Hepatocyte (in vitro differentiated cells): ENCODE data around the gene SMPDL3B. TPM values are rescaled to one million over a fixed set of nuclear protein-coding genes. Genes with fewer than 3 reads are reported as not detected.

ENCODE experiments used
- DNase-seq: peaks from one replicate; pipeline ENCODE4 v3.0.0-alpha.2; 2016; ENCODE audit warnings: low spot score
- H2AFZ ChIP-seq: fragments of 200-600 bp; sonication (generic); 2 replicates; pipeline ENCODE4 v1.6.0; 2016; ENCODE audit warnings: antibody characterized with exemption, mild to moderate bottlenecking
- H3K27ac ChIP-seq: fragments of 200-600 bp; sonication (generic); 2 replicates; pipeline ENCODE4 v1.5.1; 2016; ENCODE audit warnings: mild to moderate bottlenecking
- H3K27me3 ChIP-seq: fragments of 200-600 bp; sonication (generic); 2 replicates; pipeline ENCODE4 v1.6.1; 2016
- H3K36me3 ChIP-seq: fragments of 200-600 bp; sonication (generic); replicated peaks from 2 replicates; pipeline ENCODE4 v1.5.1; 2016; ENCODE audit warnings: low read depth; ENCODE audit not compliant: insufficient read depth
- H3K4me1 ChIP-seq: fragments of 200-600 bp; sonication (generic); 2 replicates; pipeline ENCODE4 v1.5.1; 2016; ENCODE audit warnings: mild to moderate bottlenecking, moderate library complexity; ENCODE audit not compliant: insufficient read depth
- H3K4me2 ChIP-seq: fragments of 200-600 bp; sonication (generic); 2 replicates; pipeline ENCODE4 v1.6.0; 2016
- H3K4me3 ChIP-seq: fragments of 200-600 bp; sonication (generic); 2 replicates; pipeline ENCODE4 v1.5.1; 2016; ENCODE audit warnings: mild to moderate bottlenecking
- H3K79me2 ChIP-seq: fragments of 200-600 bp; sonication (generic); 2 replicates; pipeline ENCODE4 v1.6.0; 2017; ENCODE audit warnings: mild to moderate bottlenecking
- H3K9me2 ChIP-seq: fragments of 200-600 bp; sonication (generic); replicated peaks from 2 replicates; pipeline ENCODE4 v1.6.0; 2017; ENCODE audit warnings: mild to moderate bottlenecking; ENCODE audit not compliant: insufficient read depth
- H3K9me3 ChIP-seq: fragments of 200-600 bp; sonication (generic); 2 replicates; pipeline ENCODE4 v1.5.1; 2016; ENCODE audit warnings: low read depth, mild to moderate bottlenecking
- H4K20me1 ChIP-seq: fragments of 200-600 bp; sonication (generic); 2 replicates; pipeline ENCODE4 v1.6.0; 2016; ENCODE audit warnings: mild to moderate bottlenecking; ENCODE audit not compliant: insufficient read depth, poor library complexity, severe bottlenecking
- CTCF ChIP-seq: fragments of 200-600 bp; sonication (generic); IDR thresholded peaks from 2 replicates; pipeline ENCODE4 v1.5.1; 2016; ENCODE audit warnings: antibody characterized with exemption, mild to moderate bottlenecking; ENCODE audit not compliant: poor library complexity
- EZH2 ChIP-seq: fragments of 200-600 bp; sonication (generic); IDR thresholded peaks from 2 replicates; pipeline ENCODE4 v1.6.1; 2016; ENCODE audit warnings: antibody characterized with exemption, mild to moderate bottlenecking, borderline replicate concordance
- EZH2phosphoT487 ChIP-seq: fragments of 200-600 bp; sonication (generic); IDR thresholded peaks from one replicate; pipeline ENCODE4 v1.6.1; 2018; ENCODE audit warnings: antibody characterized with exemption, mild to moderate bottlenecking, low read depth, moderate library complexity; ENCODE audit not compliant: unreplicated experiment, severe bottlenecking
- WGBS: methylation state at CpG from one replicate; pipeline ENCODE4 v1.1.6; 2016; ENCODE audit warnings: low lambda C conversion rate; ENCODE audit errors: missing lambda C conversion rate; 5-methylcytosine and 5-hydroxymethylcytosine counted together
- polyA plus RNA-seq: library from polyadenylated mRNA; unstranded; fragments of >200 nt; fragmentation: Nextera tagmentation; extraction: Ambion mirVana; gene quantifications from 2 replicates; pipeline ENCODE4 v1.2.1, GENCODE V29; 2016
- total RNA-seq: library from RNA; depleted of rRNA; stranded (reverse); fragments of >200 nt; gene quantifications from 2 replicates; pipeline ENCODE4 v1.2.3, GENCODE V29; 2014

SMPDL3B gene
- total and polyA plus RNA-seq, 2 experiments from 2014 or later, result 16.2 to 17.3 TPM

- WGBS, result 96% methylated on average over 3 of the region's 3 CpGs
These were observed 45.3 kb upstream of the SMPDL3B start for GRCh38 chr1:27889506-27889905.

GRCh38 chr1:27891196-27891889 is 43.5 kb upstream of the SMPDL3B start:
- WGBS, result 94% methylated on average over 7 of the region's 7 CpGs
- H3K9me3 ChIP-seq, result no peaks in the 10 kb centered on the region
- DNase-seq, result no peak
- no peaks in the 10 kb centered on the region for H3K79me2 ChIP-seq
- H3K4me3 ChIP-seq, result no peak overlapping the region
- H3K4me2 ChIP-seq, result no peak overlapping the region
- TF ChIP-seq EZH2phosphoT487, result no peak
- TF ChIP-seq CTCF, result no peak
- no peak for TF ChIP-seq EZH2
- no peaks in the 10 kb centered on the region for H3K36me3 ChIP-seq
- H3K27ac ChIP-seq, result no peak overlapping the region
- H3K9me2 ChIP-seq, result no peaks in the 10 kb centered on the region
- no peaks in the 10 kb centered on the region for H4K20me1 ChIP-seq
- H2AFZ ChIP-seq, result no peak overlapping the region
- H3K4me1 ChIP-seq, result no peaks in the 10 kb centered on the region
- H3K27me3 ChIP-seq, result no peaks in the 10 kb centered on the region

More at GRCh38 chr1:27889506-27889905, 45.3 kb upstream of the SMPDL3B start:
- Histone ChIP-seq H3K4me2 (no peak overlapping the region), H2AFZ (no peak overlapping the region), H3K9me2 (no peaks in the 10 kb centered on the region), H3K4me3 (no peak overlapping the region), H3K36me3 (no peaks in the 10 kb centered on the region), H4K20me1 (no peaks in the 10 kb centered on the region), H3K9me3 (no peaks in the 10 kb centered on the region), H3K27ac (no peak overlapping the region), H3K4me1 (no peaks in the 10 kb centered on the region), H3K79me2 (no peaks in the 10 kb centered on the region), H3K27me3 (no peaks in the 10 kb centered on the region)
- TF ChIP-seq EZH2phosphoT487 (no peak), EZH2 (no peak), CTCF (no peak)
- no peak for DNase-seq

- Histone ChIP-seq H4K20me1 (no peaks in the 10 kb centered on the region), H3K79me2 (no peaks in the 10 kb centered on the region), H3K4me1 (no peaks in the 10 kb centered on the region), H3K4me3 (no peak overlapping the region), H3K4me2 (no peak overlapping the region), H3K27ac (no peak overlapping the region), H3K9me3 (no peaks in the 10 kb centered on the region), H2AFZ (no peak overlapping the region), H3K36me3 (no peaks in the 10 kb centered on the region), H3K27me3 (no peaks in the 10 kb centered on the region), H3K9me2 (no peaks in the 10 kb centered on the region)
- WGBS, result 82% methylated on average over 3 of the region's 3 CpGs
- TF ChIP-seq EZH2phosphoT487 (no peak), CTCF (no peak), EZH2 (no peak)
- no peak for DNase-seq
These were observed 40.3 kb upstream of the SMPDL3B start for GRCh38 chr1:27894521-27894920.

- Histone ChIP-seq H3K27me3 (no peaks in the 10 kb centered on the region), H3K4me1 (no peaks in the 10 kb centered on the region), H3K36me3 (no peaks in the 10 kb centered on the region), H3K79me2 (no peaks in the 10 kb centered on the region), H3K9me2 (no peaks in the 10 kb centered on the region), H3K4me2 (no peak overlapping the region), H4K20me1 (no peaks in the 10 kb centered on the region), H2AFZ (no peak overlapping the region), H3K27ac (no peak overlapping the region), H3K9me3 (no peaks in the 10 kb centered on the region), H3K4me3 (no peak overlapping the region)
- DNase-seq, result no peak
- TF ChIP-seq CTCF (no peak), EZH2 (no peak), EZH2phosphoT487 (no peak)
- 92% methylated on average over 2 of the region's 2 CpGs for WGBS
These were observed 28.0 kb upstream of the SMPDL3B start for GRCh38 chr1:27906759-27907158.
